DMS53 treated with DMSO at 0.1 percent for 48 hours (cell line): ENCODE measurements around the gene ACOT6.
"Not testable (repeated sequence)": the region's sequence is repeated elsewhere in the genome, so short reads cannot be mapped to it uniquely, and the experiment has no call there.

Source experiments
- DNase-seq: peaks from one replicate; lab custom pipeline; 2025; ENCODE audit not compliant: unreplicated experiment; lab: John Stamatoyannopoulos, UW

Gene ACOT6

GRCh38 chr14:73644531-73645247, 32.4 kb downstream of the ACOT6 start, which contains the start of gene DNAL1:
DNAL1 (plus strand) TSS chr14:73644986; CDS start chr14:73645040, 54 bp downstream.
- DNase-seq, result peak; percentile 68

DNA sequence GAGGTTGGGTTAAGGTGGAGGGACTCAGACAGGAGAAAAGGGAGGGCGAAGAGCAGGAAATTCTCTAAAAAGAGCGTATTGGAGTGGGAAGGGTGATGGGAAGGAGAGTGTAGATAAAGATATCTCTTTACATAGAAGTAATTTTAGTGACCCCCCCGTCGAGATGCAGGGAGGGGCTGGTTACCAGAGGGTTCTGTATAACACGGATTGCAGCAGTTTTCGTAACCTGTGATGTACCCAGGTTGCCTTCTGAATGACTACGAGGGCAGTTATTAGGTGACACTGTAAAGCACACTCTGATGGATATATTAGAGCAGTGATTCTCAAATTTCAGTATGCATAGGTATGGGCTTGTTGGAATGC, 32.9 kb downstream of the ACOT6 start:
- no peak for DNase-seq

- DNase-seq, result no peak
These were observed 38.7 kb downstream of the ACOT6 start for GRCh38 chr14:73651005-73651404.

DNA sequence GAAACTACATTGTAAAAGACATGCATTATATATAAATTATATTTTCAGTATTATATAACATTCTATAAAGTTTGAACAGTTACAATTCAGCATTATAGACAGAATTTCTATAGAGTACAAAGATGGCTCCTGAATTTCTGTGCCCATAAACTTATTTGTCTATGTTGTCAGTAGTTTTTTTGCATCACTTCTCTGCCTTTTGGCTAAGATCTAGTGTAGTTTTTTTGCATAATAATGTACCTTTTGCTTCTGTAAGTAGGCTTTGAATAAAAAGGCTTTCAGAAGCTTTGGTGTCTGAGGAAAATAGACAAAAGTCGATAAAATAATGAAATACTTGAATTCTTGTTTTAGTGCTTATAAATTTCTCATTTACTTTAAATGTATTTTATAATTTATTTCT, 43.5 kb downstream of the ACOT6 start:
- no peak for DNase-seq

DNA sequence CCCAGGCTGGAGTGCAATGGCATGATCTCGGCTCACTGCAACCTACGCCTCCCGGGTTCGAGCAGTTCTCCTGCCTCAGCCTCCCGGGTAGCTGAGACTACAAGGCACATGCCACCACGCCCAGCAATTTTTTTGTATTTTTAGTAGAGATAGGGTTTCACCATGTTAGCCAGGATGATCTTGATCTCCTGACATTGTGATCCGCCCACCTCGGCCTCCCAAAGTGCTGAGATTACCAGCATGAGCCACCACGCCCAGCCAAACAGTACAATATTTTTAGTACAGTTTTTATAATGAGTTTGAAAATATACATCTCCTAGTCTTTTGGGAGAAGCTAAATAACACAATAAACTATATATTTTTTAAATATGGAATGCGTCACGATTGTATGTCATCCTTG, 46.9 kb downstream of the ACOT6 start:
- DNase-seq, result not testable (repeated sequence)

GRCh38 chr14:73660511-73660910, 48.2 kb downstream of the ACOT6 start:
- no peak for DNase-seq

GRCh38 chr14:73661872-73662271, 49.6 kb downstream of the ACOT6 start:
- no peak for DNase-seq

- DNase-seq, result no peak
These were observed 50.2 kb downstream of the ACOT6 start for GRCh38 chr14:73662487-73662943.

DNA sequence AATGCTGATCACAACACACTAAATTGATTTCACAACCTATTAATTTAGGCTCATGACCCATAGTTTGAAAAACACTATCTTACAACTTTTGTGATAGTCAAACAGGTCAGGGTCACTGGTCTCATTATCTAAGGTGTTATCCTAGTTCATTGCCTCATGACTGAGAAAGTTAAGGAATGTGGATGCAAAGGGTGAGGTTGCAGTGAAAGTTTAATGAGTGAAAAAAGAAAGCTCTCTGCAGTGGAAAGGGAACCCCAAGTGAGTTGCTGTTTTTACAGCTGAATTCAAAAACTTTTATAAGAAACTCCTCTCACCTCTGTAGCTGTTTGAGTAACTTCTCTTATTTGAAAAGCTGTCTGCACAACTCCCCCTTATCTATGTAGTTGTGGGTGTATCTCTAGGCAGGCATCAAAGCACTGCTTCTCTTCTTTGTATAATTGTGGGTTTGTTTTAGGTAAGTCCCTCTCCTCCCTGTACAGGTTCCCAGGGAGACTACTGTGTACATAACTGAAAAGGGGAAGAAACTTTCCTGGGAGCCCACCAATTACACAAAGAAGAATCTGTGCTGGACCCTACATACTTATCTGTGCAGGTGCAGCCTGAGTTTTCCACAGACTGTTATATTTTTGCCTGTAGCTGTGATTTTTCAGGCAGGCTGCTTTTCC, 51.4 kb downstream of the ACOT6 start:
- no peak for DNase-seq

- no peak for DNase-seq
These were observed 52.8 kb downstream of the ACOT6 start for GRCh38 chr14:73665130-73665529.

DNA sequence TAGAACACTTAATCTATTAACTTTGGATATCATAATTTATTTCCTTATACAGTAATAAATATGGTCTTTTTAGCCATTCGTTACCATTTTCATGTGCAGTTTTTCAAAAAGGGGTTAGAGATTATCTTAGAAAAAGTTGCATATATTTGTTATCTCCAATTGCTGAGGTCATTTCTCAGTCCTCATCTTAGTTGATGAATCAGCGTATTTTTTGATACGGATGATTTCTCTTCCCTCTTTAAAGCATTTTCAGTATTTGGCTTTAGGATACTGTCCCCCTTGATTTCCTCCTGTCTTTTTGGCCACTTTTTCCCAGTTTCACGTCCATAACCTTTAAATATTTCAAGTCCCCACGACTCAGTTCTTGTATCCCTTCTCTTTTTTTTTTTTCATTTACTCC, 54.3 kb downstream of the ACOT6 start:
- DNase-seq, result no peak

DNA sequence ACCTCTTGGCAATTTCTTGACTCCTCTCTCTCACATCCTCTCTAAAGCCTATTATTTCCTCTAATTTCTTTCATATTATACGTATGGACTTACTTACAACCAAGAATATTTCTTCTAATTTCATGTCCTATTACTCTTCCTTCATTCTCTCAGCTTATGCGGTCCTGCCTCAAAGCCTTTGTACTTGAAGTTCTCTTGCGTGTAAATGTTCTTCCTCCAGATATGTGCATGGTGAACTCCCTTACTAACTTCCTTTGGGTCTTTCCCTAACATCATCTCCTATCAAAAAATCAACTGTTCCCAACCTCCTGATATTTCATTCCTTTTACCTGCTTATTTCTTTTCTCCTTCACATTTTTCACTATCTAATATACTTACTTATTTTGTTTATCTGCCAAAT, 55.5 kb downstream of the ACOT6 start:
- DNase-seq, result no peak
